Umbilical cord (tissue), 2 donors: Measurements from ENCODE around the gene CNN2. TPM values are rescaled to one million over a fixed set of nuclear protein-coding genes. Genes with fewer than 3 reads are reported as not detected.

ENCODE experiments used
- DNase-seq: peaks from one replicate; pipeline ENCODE4 v3.0.0-alpha.2; 2015; ENCODE audit warnings: low spot score
- total RNA-seq: library from RNA; depleted of rRNA; stranded (reverse); fragments of >200 nt; gene quantifications from one replicate; pipeline ENCODE4 v1.2.3, GENCODE V29; 2014; ENCODE audit warnings: low replicate concordance; ENCODE audit not compliant: insufficient read depth

Gene CNN2
- total RNA-seq, result 120 TPM

DNA sequence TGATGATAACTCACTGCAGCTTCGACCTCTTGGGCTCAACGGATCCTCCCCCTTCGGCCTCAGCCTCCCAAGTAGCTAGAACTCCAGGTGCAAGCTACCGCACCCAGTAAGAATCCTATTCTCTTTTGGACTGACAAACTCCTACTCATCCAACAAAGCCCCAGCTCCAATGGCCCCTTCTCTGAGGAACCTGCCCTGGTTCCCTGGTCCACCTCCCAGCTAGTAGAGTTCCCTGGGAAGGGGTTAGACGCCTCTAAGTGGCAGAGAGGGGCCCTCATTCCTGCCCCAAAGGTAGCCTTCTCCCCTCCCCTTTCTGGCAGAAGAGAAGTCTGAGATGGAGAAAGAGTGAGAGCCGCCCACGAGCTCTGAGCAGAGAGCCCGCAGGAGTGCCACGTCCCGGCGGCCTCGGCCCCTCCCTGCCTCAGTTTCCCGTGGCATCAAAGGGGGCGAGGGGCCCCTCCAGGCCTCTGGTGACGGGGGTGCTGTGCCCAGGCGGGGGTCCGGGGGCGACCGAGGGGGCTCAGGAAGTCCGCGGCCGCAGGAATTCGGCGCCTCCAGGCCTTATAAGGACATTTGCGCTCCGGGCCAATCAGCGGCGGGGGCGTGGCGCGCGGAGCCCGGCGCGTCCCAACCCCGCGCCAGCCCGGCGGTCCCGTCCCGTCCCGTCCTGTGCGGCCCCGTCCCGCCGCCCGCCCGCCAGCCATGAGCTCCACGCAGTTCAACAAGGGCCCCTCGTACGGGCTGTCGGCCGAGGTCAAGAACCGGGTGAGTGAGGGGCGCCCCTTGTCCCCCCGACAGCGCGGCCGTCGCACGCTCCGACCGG lies at the start of gene CNN2:
Gene CNN2 (plus strand): TSS at position 649 of the 823 bp plus-strand sequence. CDS start 54 bp downstream, at position 703.
- DNase-seq, result peak; percentile 90

DNA sequence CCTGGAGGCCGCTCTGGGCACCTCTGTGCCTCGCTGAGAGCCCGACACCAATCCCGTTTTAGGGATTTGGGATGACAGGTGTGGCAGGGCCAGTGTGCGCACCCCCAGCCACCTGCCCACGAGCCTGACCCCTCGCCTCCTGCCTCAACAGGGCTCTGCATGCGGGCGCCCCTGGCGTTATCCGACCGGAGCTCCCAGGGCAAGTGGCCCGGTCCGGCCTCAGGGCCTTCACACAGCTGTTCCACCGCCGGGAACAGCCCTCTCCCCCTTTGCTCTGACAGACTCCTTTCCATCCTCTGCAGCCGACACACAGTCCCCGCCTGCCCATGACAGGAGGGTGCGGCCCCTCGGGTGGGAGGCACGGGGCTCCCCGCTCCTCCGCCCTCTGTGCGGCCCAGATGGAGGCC lies 49.3 kb upstream of the CNN2 start:
- DNase-seq, result no peak

DNA sequence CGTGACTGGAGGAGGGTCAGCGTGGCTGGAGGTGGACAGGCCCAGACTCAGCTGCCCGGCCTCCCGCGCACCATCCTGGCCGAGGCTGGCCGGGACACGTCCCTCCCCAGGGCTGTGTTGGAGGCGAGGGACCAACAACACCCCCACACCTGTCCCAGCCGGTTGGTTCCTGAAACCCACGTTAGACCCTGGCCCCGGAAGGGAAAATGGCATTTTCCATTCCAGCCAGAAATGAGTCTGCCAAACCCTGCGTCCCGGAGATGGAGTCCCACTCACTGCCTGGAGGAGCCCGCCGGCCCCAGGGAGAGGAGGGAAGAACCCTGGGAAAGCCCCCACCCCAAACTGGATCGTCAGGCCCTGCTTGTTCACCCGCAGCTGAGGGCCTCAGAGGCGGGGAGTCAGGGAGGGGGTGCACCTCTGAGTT lies 47.1 kb upstream of the CNN2 start:
- no peak for DNase-seq

DNA sequence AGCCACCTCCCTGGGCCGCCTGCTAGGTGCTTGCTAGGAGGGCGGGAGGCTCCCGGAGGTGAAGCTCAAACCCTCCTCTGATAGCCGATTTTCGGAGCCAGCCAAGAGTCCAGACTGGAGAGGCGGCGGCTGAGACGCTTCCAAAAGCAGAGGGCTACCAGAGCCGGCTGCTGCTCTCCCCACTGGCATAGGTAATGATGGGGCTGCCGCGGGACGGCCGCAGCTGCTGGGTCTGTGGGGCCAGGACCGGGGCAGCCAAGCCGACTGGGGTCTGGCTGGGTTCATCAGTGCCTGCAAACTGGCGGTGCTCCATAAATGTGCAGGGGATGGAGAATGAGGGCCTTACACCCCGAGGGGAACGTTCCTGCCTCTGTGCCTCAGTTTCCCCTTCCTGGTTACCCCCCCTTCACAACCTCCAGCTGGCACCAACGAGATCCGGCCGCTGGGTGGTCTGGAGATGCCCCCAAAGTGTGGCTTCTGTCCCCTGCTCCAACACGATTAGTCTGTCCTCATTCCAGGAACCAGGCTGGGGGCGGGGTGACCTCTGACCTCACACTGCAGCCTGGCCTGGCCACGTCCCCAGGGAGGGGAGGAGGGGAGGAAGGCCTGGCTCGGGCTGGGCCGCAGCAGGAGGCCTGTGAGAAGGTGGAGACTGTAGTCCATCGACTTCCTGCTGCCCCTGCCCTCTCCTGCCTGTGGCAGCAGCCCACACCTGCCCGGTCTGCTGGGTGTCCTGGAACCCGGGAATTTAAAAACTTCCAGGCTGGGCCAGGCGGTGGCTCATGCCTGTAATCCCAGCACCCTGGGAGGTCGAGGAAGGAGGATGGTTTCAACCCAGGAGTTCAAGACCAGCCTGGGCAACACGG lies 46.0 kb upstream of the CNN2 start:
- no peak for DNase-seq

DNA sequence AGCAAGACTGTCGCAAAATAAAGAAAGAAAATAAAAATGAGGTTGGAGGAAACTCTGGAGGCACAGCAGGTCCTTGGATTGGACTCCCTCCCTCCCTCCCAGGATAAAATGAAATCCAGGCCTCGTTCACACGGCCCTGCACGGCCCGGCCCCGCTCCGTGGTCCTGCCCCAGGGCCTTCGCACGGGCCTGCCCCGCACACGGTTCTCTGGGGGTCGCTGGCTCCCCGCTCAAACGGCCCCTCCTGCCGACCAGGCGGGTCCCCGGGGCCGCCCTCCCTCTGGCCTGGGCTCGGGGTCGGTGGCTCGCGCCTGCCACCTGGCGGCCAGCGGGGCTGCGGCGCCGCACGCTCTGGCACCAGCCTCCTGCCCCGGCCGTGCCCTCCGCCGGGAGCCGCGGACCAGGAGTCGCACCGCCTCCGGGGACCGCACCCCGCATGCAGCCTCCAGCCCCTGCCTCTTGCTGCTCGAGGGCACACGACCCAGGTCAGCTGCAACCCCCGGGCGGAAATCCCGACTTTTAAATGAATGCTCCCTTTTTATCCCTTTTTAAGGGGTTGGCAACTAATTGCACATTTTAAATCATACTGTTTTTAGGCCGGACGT lies 43.7 kb upstream of the CNN2 start:
- peak; percentile 70 for DNase-seq

DNA sequence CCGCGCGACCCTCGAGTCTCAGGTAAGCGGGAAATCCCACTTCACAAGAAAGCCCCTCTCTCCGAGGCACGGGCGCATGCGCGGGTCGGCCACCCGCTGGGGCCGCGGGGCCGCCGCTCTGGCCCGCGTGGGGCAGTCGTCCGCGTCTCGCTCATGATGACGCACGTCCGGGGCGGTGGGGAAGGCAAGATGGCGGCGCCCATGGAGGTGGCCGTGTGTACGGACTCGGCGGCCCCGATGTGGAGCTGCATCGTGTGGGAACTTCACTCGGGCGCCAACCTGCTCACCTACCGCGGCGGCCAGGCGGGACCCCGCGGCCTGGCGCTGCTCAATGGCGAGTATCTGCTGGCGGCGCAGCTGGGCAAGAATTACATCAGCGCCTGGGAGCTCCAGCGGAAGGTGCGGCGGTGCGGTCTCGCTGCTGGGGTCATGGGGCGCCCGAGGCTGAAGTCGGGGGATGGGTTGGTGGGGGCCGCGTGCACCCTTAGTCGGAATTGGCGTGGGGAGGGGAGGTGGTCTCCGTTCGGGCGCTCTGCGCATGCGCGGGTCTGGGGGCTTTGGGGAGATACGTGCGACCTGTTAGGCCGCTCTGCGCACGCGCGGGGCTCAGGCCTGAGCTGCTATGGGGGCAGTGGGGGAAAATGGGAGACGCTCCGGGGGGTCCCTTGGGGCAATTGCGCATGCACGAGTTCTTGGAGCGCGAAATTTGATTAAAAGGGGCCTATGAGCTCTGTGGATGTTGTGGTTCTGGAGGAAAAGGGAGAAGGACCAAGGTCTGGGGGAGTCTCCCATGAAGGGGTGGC lies 42.0 kb upstream of the CNN2 start, which contains the start of gene WDR18:
Gene WDR18 (plus strand): TSS at position 181 of the 803 bp plus-strand sequence. CDS start 9 bp downstream, at position 190.
- peak; percentile 95 for DNase-seq

DNA sequence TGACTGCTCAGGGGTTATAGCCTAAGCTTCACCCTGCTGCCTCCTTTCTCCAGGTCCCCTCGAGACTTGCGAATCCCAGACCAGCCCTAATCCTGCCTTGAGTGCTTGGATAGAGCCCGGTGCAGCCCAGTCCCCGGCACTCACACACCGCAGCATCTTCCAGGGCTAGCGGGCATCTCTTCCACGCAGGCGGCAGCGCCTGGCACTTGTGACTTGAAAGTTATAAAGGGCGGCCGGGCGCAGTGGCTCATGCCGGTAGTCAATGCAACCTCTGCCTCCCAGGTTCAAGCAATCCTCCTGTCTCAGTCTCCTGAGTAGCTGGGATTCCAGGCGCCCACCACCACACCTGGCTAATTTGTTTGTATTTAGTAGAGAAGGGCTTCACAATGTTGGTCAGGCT lies 40.3 kb upstream of the CNN2 start:
- DNase-seq, result no peak

DNA sequence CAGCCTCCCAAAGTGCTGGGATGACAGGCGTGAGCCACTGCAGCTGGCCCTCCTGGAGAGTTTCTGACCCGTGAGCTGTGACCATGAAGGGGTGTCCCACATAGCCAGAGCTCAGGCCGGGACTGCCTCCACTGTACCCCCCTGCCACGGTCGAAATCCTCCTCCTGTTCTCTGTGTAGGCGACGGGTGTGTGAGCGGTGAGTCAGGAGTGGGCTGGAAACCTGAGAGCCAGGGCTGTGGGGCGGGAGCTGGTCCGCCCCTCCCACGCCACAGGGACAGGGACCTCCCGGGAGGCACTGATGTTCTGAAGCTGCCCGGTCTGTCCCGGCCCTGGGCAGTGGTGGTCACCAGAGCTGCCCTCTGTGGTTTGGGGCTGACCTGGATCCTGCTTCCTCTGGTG lies 38.3 kb upstream of the CNN2 start:
- DNase-seq, result no peak

DNA sequence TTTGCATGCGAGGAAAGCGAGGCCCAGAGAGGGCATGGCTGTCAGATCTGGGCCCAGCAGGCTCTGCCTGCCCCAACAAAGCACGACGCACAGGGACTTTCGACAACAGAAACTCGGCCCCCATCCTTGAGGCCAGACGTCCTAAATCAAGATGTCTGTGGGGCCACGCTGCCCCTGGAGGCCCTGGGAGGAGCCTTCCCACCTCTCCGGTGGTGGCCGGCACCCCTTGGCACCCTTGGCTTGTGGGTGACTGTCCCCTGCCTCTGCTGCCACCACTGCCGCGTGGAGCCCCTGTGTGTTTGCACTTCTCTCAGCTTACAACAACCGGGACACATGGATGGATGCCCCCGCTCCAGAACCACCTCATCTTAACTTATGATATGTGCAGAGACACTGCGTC lies 37.9 kb upstream of the CNN2 start:
- no peak for DNase-seq

DNA sequence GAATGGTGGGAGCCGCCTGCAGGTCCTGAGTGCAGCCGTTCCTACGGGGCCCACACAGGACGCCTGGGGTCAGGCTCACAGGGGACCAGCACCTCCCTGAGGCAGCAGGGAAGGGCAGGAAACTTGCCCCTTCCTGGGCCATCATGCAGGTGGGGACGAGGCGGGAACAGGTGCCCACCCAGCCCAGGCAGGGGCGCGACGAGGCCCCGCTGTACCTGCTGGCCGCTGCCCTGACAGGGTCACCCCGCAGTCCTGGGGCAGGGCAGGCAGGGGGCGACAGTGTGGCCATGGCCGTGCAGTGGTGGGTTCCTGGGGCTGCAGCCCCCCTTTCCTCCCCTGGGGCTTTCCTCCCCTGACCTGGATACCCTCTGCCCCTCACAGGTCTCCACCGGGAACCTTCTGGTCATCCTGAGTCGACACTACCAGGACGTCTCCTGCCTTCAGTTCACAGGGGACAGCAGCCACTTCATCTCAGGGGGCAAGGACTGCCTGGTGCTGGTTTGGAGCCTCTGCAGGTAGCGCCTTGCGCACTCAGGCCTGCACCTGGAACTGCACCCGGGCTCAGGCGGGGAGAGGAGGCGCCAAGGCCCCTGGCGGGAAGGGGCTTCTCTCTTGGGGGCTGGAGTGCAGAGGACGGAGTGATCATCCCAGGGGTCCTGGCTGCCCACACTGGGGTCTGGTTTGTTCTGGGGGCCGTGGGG lies 36.9 kb upstream of the CNN2 start:
- no peak for DNase-seq

DNA sequence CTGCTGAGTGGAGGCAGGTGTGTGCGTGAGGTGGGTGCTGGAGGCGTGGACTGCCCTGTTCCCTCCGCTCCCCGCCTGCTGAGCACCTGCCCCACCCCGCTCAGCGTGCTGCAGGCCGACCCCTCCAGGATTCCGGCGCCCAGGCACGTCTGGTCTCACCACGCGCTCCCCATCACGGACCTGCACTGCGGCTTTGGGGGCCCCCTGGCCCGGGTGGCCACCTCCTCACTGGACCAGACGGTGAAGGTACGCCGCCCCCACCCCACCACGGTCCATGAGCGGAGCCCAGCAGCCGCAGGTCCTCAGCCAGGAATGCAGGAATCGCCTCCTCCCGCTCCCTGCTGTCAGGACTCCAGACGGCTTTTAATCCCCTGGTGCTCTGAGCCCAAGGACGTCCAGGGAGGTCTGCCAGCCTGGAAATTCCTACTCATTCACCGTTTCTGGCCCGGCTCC lies 36.3 kb upstream of the CNN2 start:
- DNase-seq, result no peak

DNA sequence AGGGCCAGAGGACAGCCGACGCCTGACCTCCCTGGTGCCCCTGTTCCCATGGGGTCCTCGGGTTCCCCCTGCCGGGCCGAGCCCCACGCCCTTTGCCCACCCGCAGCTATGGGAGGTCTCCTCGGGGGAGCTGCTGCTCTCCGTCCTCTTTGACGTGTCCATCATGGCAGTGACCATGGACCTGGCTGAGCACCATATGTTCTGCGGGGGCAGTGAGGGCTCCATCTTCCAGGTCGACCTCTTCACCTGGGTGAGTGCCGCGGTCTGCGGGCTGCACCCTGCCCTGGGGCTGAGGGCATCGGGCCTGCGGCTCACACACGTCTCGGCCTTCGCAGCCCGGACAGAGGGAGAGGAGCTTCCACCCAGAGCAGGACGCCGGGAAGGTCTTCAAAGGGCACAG lies 35.7 kb upstream of the CNN2 start:
- no peak for DNase-seq

DNA sequence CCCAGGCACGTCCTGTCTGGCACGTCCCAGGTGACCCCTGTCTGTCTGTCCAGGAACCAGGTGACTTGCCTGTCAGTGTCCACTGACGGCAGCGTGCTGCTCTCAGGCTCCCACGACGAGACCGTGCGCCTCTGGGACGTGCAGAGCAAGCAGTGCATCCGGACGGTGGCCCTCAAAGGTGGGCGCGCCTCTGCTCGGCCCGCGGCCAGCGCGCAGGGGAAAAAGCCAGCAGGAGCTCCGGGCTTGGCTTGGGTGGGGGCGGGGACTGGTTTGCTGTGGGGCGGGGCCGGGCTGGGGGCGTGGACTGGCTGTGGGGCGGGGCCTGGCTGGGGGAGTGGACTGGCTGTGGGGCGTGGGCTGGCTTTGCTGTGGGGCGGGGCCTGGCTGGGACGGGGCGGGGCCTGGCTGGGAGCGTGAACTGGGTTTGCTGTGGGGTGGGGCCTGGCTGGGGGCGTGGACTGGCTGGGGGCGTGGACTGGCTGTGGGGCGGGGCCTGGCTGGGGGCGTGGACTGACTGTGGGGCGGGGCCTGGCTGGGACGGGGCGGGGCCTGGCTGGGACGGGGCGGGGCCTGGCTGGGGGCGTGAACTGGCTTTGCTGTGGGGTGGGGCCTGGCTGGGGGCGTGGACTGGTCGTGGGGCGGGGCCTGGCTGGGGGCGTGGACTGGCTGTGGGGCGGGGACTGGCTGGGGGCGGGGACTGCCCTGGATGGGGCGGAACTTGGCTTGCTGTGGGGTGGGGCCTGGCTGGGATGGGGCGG lies 35.1 kb upstream of the CNN2 start:
- DNase-seq, result no peak

DNA sequence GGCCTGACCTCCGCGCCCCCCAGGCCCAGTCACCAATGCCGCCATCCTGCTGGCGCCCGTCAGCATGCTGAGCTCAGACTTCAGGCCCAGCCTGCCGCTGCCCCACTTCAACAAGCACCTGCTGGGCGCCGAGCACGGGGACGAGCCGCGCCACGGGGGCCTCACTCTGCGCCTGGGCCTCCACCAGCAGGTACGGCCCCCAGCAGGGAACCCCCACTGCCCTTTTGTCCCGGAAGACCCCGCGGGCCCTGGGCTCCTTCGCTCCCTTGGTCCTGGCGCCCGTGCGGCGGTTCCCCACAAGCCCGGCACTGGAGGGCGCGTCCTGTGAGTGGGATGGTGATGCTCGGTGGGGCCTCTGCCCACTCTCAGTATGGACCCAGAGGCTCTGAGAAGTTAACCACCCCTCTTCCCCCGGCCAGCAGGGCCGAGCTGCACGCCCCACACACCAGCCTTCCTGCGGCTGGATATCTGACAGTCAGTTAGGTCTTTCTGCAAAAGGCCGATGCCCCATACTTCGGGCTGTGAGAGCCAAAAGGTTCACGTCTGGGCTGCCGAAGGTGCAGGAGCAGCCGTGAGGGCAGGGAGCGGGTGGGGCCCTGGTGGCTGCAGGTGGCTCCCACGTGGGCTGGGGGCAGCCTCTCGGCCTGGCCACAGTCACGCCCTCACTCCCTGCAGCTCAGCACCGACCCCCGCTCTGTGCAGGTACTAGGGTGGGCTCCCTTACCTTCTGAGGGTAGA lies 34.3 kb upstream of the CNN2 start:
- DNase-seq, result no peak

DNA sequence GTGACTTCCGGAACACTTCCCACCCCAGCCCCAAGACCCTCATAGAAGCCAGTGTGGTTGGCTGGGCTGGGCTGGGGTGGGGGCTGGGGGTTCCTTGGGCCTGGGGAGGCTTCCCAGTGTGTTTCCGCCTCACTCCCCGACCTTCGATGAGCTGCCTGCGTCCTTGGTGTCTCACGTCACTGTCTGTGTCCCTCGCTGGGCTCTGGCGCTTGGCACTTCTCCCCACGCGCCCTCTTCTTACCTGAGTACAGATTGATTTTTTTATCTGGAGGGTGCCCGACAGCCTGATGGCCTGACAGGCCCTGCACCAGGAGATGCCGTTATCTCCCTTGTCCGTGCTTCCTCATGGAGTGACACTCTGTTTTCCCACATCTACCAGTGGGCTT lies 33.7 kb upstream of the CNN2 start:
- no peak for DNase-seq

DNA sequence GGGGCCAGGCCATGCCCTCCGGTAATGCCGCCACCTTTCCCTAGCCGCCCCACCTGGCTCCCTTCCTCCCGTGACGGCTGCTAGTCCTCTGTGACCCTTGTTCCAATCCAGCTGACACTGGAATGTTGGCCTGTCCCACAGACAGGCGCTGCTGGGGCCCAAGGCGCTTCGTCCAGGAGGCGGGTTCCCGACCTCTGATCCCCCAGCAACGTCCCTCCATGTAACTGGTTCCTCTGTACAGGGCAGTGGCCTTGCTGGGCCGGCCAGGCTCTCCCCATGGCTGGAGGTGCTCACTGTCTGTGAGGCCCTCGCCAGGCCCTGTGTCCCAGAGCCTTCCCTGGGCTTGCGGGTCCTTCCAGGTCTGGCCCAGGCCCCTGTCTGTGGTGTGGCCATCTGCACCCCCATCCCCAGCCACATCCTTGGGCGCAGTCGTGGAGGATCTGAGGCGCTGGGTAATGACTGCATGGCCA lies 33.0 kb upstream of the CNN2 start:
- DNase-seq, result no peak

DNA sequence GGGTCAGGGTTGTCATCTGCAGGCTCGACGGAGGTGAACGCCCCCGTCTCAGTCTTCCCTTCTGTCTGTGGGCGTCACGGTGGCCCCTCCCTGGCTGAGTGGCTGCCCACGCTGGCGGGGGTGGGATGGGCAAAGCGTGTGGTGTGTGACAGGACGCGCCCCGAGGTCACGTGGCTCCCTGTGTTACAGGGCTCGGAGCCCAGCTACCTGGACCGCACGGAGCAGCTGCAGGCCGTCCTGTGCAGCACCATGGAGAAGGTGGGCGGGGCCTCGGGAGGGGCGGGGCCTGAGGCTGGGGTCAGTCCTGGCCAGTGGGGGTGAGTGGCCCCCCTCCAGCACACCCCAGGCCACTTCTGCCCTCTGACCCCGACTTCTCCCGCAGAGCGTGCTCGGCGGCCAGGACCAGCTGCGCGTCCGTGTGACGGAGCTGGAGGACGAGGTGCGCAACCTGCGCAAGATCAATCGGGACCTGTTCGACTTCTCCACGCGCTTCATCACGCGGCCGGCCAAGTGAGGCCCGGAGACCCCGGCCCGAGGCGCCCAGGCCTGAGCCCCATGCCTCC lies 32.5 kb upstream of the CNN2 start:
- no peak for DNase-seq

DNA sequence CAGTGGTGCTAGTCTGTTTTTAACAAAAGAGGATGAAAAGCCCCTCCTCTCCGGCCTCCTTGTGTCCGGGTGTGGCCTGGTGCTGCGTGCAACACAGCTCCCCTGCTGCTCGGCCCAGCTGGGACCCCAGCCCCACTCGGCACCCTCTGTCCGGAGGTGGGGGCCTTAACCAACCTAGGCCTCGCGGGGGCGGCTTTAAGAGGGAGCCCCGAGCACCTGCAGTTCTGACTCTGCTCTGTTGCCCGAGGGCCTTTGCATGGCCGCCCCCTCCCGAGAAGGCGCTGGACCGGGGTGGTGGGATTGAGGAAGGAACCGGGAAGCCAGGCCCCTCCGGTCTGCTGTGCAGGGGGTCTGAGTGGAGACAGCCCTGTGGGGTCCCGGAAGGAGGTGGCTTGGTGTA lies 31.9 kb upstream of the CNN2 start:
- DNase-seq, result no peak
